Activated CD8-positive, alpha-beta memory T cell treated with anti-CD3 and anti-CD28 coated beads, Interleukin-2, amount 10 ng/mL, durations not matched to agents 7 days and 5 days (primary cell): Measurements from ENCODE around the gene GAS7. TPM values are rescaled to one million over a fixed set of nuclear protein-coding genes. Genes with fewer than 3 reads are reported as not detected.

Experiments
- ATAC-seq: fragments of 150-1000 bp; cut with Tn5 transposase; one replicate; pipeline ENCODE4 v1.10.0; 2021; ENCODE audit warnings: moderate library complexity
- CTCF ChIA-PET: fragments of 350-600 bp; sonication (Branson Sonifier 250); formaldehyde crosslinking; loops from one replicate; lab custom pipeline; 2021; ENCODE audit warnings: antibody characterized with exemption; lab: Charles Lee
- DNase-seq: peaks from one replicate; pipeline ENCODE4 v3.0.0-alpha.2; 2020
- H3K27ac Mint-ChIP-seq: one replicate; pipeline ENCODE4 v1.8.0; 2021; ENCODE audit warnings: mild to moderate bottlenecking, mixed read lengths
- H3K27me3 Mint-ChIP-seq: one replicate; pipeline ENCODE4 v1.8.0; 2021; ENCODE audit warnings: mixed read lengths
- H3K36me3 Mint-ChIP-seq: one replicate; pipeline ENCODE4 v1.8.0; 2021; ENCODE audit warnings: mild to moderate bottlenecking, mixed read lengths
- H3K4me1 Mint-ChIP-seq: one replicate; pipeline ENCODE4 v1.8.0; 2021; ENCODE audit warnings: mixed read lengths
- H3K4me3 Mint-ChIP-seq: one replicate; pipeline ENCODE4 v1.8.0; 2021; ENCODE audit warnings: mild to moderate bottlenecking, moderate library complexity, mixed read lengths
- H3K9me3 Mint-ChIP-seq: one replicate; pipeline ENCODE4 v1.8.0; 2022; ENCODE audit warnings: low read depth, mixed read lengths
- total RNA-seq, 2 experiments: library from RNA; stranded (reverse); gene quantifications; one replicate each; pipeline ENCODE4 v1.2.3, GENCODE V29; 2021

The GAS7 gene
- total RNA-seq, 2 experiments from 2014 or later, result 0.53 to 2.1 TPM

DNA sequence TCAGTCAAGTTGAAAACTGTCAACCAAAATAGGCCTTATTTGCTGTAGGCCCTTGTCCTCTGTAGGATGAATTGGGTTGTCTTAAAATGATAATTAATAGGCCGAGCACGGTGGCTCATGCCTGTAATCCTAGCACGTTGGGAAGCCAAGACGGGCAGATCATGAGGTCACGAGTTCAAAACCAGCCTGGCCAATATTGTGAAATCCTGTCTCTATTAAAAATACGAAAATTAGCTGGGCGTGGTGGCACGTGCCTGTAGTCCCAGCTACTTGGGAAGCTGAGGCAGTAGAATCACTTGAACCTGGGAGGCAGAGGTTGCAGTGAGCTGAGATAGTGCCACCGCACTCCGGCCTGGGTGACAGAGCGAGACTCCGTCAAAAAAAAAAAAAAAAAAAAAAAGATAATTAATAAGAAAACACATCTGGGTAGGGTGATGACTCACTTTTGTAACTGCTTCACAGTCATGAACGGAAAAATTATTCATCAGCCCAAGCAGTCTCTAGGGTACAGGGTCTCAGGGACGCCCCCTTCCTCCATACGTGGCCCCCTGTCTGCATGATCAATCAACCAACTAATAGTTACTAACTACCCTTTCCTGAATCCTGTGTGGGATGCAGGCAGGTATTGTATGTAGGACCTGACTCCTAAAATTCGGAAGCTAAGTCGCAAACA is 156.4 kb downstream of the GAS7 start:
- no peaks in the 10 kb centered on the region for H3K27me3 Mint-ChIP-seq
- no peak overlapping the region for H3K4me3 Mint-ChIP-seq
- H3K27ac Mint-ChIP-seq, result no peak overlapping the region
- no peak for ATAC-seq
- H3K4me1 Mint-ChIP-seq, result peaks cover 6% of the 10 kb centered on the region
- H3K36me3 Mint-ChIP-seq, result no peaks in the 10 kb centered on the region
- no peak for DNase-seq
- CTCF ChIA-PET, result no interaction called here
- no peaks in the 10 kb centered on the region for H3K9me3 Mint-ChIP-seq

DNA sequence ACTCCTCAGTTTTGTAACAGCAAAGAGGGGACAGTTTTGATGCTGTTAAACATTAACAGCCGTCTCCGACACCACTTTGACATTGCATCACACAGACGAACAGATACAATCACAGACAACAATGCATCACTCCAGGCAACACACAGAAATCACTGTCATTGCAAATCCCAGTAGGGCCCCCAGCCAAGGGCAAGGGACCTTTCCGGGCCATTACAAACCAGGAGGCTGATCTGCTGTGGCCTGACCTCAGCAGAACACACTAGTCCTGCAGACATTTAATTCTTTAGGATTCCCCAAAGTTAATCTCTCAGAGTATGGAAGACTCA is 157.2 kb downstream of the GAS7 start:
- Mint-ChIP-seq H3K27ac (no peak overlapping the region), H3K36me3 (no peaks in the 10 kb centered on the region), H3K27me3 (no peaks in the 10 kb centered on the region), H3K9me3 (no peaks in the 10 kb centered on the region), H3K4me3 (no peak overlapping the region), H3K4me1 (peaks cover 2% of the 10 kb centered on the region)
- no peak for DNase-seq
- CTCF ChIA-PET, result no interaction called here
- ATAC-seq, result no peak

DNA sequence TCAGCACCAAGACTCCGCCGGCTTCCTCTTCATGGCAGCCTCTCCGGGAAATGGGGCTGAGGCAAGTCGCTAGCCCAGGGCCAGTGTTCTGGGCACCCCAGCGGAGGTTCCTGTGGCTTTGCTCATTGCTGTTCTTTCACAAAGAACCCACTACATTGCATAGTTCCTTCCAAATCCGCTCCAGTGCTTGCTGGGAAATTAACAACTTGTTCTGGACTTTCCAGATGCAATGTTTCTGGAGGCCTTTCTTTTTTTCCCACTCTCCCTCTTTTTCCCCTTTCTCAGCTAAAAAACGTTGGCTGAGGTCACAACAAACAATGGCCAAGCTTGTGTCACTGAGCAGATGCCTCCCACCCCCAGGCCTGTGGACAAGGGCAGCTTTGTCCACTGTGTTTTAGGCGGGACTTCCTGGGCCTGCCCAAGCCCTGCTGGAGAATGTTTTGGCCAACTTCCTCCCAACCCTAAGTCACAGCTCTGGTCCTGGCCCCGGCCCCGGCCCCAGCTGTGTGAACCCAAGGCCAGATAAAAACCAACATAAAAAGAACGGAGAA is 161.8 kb downstream of the GAS7 start:
- no peak overlapping the region for H3K27ac Mint-ChIP-seq
- ATAC-seq (no peak), DNase-seq (no peak)
- H3K36me3 Mint-ChIP-seq, result no peaks in the 10 kb centered on the region
- H3K9me3 Mint-ChIP-seq, result no peaks in the 10 kb centered on the region
- no peaks in the 10 kb centered on the region for H3K4me1 Mint-ChIP-seq
- no peak overlapping the region for H3K4me3 Mint-ChIP-seq
- H3K27me3 Mint-ChIP-seq, result no peaks in the 10 kb centered on the region
- CTCF ChIA-PET, result no interaction called here

DNA sequence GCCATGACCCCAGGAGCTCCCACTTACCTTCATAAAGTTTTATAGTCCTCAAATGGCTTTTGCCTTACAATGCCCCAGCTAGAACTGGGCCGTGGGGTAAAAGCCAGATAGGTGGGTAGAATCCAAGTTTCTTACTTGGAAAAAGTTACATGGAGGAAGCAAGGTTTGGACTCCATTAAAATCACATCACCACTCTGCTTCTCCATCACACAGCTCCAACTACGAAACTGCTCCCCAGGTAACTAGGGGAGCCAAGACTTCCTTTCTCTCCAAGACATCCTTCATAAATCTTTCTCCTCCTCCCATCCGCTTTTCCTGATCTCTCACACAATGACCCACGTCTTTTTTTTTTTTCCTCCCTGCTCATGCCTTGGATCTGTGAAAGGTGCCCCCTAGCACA is 162.5 kb downstream of the GAS7 start:
- Mint-ChIP-seq H3K36me3 (no peaks in the 10 kb centered on the region), H3K27me3 (no peaks in the 10 kb centered on the region), H3K27ac (no peak overlapping the region), H3K9me3 (no peaks in the 10 kb centered on the region), H3K4me1 (no peaks in the 10 kb centered on the region), H3K4me3 (no peak overlapping the region)
- no peak for DNase-seq
- ATAC-seq, result no peak
- CTCF ChIA-PET, result no interaction called here

DNA sequence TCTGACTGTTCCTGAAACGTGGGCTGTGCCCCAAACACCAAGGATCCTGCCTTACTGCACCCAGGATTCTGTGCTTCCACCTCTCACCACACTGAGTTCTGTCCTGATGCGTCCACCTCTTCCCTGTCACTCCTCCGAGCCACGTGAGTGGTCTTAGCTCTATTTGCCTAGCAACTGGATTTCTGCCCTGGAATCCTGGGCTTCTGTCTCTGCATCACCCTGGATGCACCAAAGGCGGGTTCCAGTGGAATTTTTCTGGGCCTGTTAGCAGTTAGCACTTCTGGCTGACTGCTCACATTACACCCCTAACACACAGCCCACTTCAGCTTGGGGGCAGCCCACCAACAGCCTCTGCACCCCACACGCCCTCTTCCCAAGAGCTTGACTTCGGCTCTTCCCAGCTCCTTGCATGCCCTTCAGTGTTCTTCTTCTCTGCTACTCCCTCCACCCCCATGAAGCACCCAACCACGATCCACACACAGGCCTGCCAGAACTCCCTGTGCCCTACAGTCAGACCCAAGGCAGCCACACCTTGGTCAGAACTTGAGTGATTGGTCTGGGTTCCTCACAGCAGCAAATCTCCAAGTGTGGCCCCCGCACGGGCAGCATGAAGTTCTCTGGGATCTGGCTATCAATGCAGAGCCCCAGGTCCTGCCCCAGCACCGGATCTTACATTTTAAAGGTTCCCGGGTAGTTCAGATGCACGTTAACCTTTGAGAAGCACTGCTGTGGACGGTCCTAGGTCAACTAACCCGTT is 163.5 kb downstream of the GAS7 start:
- H3K9me3 Mint-ChIP-seq, result no peaks in the 10 kb centered on the region

DNA sequence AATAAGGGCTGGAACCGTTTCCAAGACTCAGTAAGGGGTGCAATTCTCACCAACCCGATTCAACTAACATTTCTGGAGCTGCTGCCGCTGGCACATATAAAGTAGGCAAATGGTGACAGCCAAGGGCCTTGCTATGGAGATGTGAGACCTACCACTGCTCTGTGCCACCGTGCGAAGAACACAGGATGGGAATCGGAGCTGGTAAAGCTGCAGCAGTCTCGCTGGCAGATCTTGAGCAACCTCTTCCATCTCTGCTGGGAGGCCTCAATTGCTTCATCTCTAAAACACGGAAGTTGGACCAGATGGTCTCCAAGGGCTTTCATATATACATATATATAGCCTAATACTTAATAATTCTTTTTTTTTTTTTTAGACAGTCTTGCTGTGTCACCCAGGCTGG is 164.4 kb downstream of the GAS7 start:
- CTCF ChIA-PET, result no interaction called here
- H3K27ac Mint-ChIP-seq, result no peak overlapping the region

More for the DNA sequence above, 163.5 kb downstream of the GAS7 start:
- Mint-ChIP-seq H3K27me3 (no peaks in the 10 kb centered on the region), H3K27ac (no peak overlapping the region), H3K4me1 (no peaks in the 10 kb centered on the region), H3K4me3 (no peak overlapping the region), H3K36me3 (no peaks in the 10 kb centered on the region)
- CTCF ChIA-PET, result no interaction called here
- no peak for ATAC-seq
- DNase-seq, result no peak

DNA sequence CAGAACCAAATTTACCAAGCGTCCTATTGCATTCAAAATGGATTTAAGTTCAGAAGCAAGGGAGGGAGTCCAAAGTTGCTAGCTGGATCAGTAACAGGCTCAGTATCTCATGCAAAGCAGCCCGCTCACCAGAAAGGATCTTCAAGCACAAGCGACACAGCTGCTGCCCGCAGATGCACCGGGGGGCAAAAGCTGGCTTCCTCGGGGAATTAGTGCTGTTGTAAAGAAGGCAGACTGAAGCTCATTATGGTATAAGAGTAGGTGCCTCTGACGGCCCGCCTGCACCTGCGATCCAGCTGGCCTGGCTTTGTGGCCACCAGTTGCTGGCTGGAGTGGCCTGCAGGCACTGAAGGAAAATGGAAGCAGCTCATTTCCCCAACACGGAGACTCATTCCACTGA is 165.0 kb downstream of the GAS7 start:
- no peak for ATAC-seq
- H3K4me1 Mint-ChIP-seq, result no peaks in the 10 kb centered on the region
- no peak for DNase-seq
- H3K36me3 Mint-ChIP-seq, result no peaks in the 10 kb centered on the region
- H3K27ac Mint-ChIP-seq, result no peak overlapping the region
- no peaks in the 10 kb centered on the region for H3K9me3 Mint-ChIP-seq
- no peak overlapping the region for H3K4me3 Mint-ChIP-seq
- CTCF ChIA-PET, result no interaction called here
- H3K27me3 Mint-ChIP-seq, result no peaks in the 10 kb centered on the region

More for the DNA sequence above, 164.4 kb downstream of the GAS7 start:
- ATAC-seq (no peak), DNase-seq (no peak)
- H3K4me3 Mint-ChIP-seq, result no peak overlapping the region
- no peaks in the 10 kb centered on the region for H3K4me1 Mint-ChIP-seq
- no peaks in the 10 kb centered on the region for H3K9me3 Mint-ChIP-seq
- H3K27me3 Mint-ChIP-seq, result no peaks in the 10 kb centered on the region
- no peaks in the 10 kb centered on the region for H3K36me3 Mint-ChIP-seq

DNA sequence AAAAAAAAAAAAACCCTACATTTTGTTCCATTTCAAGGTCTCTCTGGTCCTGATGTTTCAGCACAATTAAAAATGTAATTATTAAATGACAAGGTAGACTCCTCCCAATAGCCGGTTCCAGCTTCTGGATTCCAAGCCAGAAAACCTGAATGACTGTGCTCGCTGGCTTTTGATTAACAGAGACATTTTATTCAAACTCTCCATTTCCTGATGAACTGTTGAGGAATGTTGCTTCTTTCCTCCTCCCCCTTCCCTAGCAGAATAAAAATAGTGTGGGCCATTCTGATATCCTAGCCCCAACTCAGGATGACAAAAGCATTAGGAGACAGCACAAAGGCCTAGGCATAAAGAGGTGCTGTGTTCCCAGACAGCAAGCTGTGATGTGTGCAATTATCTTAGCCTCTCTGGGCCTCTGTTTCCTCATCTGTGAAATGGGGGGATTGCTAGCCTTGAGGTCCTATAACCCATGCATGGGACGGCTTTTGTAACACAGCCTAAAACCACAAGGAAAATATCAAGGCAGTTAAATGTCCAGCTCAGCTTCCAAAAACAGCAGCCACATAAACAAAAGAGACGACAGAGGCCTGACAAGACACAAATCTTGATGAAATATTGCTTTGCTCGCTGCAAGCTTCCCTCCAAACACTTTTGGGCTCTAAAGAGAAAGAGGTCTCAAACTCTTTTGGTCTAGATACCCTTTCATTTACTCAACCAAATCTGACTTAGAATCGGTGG is 166.1 kb downstream of the GAS7 start:
- Mint-ChIP-seq H3K27ac (no peak overlapping the region), H3K9me3 (no peaks in the 10 kb centered on the region), H3K36me3 (no peaks in the 10 kb centered on the region), H3K27me3 (no peaks in the 10 kb centered on the region), H3K4me3 (no peak overlapping the region), H3K4me1 (no peaks in the 10 kb centered on the region)
- CTCF ChIA-PET, result no interaction called here
- ATAC-seq (no peak), DNase-seq (no peak)

DNA sequence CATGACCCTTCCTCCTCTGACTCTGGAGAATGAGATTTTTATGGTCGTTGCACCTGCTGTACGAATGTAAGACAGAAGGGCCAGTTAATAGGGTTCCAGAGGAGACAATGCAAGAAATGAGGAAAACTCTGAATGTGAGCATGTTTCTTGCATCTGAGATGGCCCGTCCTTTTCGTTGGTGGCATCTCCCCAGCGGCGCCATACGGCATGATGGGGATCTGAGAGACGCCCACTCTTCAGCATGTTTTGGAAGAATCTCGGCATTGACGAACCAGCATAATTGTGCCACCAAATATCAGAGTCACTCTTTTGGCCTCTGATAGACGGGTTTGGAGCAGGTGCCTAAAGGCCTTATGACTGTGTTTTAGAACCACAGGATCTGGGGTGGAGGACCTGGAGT is 166.8 kb downstream of the GAS7 start:
- no peaks in the 10 kb centered on the region for H3K9me3 Mint-ChIP-seq
- no peaks in the 10 kb centered on the region for H3K27me3 Mint-ChIP-seq
- ATAC-seq, result no peak
- H3K4me3 Mint-ChIP-seq, result no peak overlapping the region
- DNase-seq, result no peak
- no peak overlapping the region for H3K27ac Mint-ChIP-seq
- no peaks in the 10 kb centered on the region for H3K36me3 Mint-ChIP-seq
- H3K4me1 Mint-ChIP-seq, result no peaks in the 10 kb centered on the region
- CTCF ChIA-PET, result no interaction called here

DNA sequence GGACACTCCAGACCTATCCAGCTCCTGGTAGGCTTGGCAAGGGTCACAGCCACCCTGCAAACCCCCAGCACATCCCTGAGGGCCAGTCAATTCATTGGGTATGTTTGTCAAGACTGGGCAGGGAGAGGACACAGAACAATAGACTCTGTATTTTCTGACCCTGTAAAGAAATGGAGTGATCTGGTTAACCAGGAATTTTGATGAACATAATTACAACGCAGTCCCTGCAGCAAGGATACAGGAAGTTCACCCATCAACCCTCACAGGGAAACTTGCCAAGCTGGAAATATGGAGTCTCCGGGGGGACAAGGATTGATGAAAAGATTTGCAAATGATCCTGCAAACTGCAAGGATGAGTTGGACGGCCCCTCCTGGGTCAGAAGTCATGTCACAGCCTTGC is 167.3 kb downstream of the GAS7 start:
- CTCF ChIA-PET, result no interaction called here
- no peak for DNase-seq
- no peak for ATAC-seq
- Mint-ChIP-seq H3K4me3 (no peak overlapping the region), H3K9me3 (no peaks in the 10 kb centered on the region), H3K27me3 (no peaks in the 10 kb centered on the region), H3K27ac (no peak overlapping the region), H3K36me3 (no peaks in the 10 kb centered on the region), H3K4me1 (no peaks in the 10 kb centered on the region)

DNA sequence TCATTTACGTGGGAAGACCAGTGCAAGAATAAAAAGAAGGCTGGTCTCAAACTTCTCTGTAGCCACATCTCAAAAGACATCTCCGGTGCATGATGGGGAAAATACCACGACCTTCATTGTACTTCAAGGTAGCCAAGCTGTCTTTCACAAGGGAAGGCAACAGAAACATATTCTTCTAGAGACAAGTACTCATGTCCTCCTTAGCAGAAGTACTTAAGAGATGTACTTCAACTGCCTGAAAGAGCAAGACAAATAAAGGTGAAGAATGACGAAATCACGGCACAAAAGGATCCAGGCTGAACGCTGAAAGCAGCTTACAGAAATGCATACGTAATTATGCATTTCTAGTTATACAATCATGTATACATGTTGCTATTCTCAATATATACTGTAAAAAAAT is 169.3 kb downstream of the GAS7 start:
- no peaks in the 10 kb centered on the region for H3K36me3 Mint-ChIP-seq
- H3K27ac Mint-ChIP-seq, result no peak overlapping the region
- no peaks in the 10 kb centered on the region for H3K4me1 Mint-ChIP-seq
- no peak for DNase-seq
- ATAC-seq, result no peak
- CTCF ChIA-PET, result no interaction called here
- no peaks in the 10 kb centered on the region for H3K27me3 Mint-ChIP-seq
- H3K9me3 Mint-ChIP-seq, result no peaks in the 10 kb centered on the region
- H3K4me3 Mint-ChIP-seq, result no peak overlapping the region

DNA sequence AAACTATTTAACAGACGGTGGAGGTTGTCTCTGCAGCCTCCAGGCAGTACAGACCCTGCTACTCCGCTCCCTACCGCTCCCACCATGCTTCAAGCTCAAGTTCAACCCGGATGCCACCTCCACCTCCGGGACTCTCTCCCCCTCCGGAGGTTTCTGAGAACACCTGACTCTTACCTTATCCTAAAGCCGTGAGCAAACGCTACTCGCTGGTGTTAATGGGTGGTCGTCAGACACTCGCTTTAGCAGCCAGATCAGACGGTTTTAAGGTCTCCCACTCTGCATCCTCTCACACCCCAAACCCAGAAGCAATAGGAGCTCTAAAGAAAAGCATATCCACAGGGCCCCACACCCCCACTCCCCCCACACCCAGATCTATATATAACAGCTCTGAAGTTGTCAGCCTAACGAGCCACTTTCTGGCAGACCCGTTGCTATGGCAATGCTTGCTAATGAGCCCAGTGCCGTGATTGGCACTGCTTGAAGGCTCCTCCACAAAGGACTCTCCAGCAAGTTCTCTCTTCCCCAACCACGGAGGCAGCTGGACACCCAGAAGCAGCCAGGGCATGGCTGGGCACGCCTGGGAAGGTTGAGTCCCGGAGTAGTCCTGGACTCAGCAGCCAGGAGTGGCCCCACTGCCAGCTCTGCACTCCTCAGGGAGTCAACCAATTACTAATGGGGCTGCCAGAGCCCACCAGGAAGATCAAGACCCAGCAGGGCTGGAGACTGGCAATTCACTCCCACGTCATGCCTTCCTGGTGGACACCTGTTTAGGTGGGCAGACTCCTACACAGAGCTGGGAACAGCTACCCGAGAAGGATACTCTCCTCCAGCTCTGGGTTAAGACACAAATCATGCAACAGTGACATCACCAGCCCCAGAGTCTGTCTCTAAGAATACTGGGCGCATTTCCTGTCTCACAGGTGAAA is 172.2 kb downstream of the GAS7 start:
- Mint-ChIP-seq H3K27ac (no peak overlapping the region), H3K27me3 (no peaks in the 10 kb centered on the region)

DNA sequence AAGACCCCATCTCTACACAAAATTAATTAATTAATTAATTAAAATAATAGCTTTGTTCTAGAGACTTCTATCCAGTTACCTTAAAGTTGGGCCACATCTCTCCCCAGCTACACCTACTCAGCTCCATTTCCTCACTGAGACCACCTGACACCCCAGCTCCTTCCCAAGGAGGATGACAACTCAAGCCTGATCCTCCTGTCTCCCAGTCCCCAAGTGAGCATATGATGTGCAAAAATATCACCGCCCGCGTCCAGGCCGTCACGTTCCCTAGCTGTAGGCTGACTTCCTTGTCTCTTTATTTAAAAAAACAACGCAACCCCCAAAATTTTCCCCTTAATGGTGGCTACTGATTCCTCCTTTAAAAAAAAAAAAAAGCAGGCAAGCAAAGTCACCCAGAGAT is 173.2 kb downstream of the GAS7 start:
- Mint-ChIP-seq H3K4me1 (no peaks in the 10 kb centered on the region), H3K27me3 (no peaks in the 10 kb centered on the region), H3K27ac (no peak overlapping the region), H3K9me3 (no peaks in the 10 kb centered on the region), H3K36me3 (no peaks in the 10 kb centered on the region), H3K4me3 (no peak overlapping the region)
- DNase-seq (no peak), ATAC-seq (no peak)
- CTCF ChIA-PET, result interaction anchor here (1.1 kb wide), 1 partner anchor 202 kb away, joined by 4 read pairs; no protein-coding TSS in a partner anchor

More for the DNA sequence above, 172.2 kb downstream of the GAS7 start:
- no peaks in the 10 kb centered on the region for H3K4me1 Mint-ChIP-seq
- DNase-seq, result no peak
- H3K4me3 Mint-ChIP-seq, result no peak overlapping the region
- H3K9me3 Mint-ChIP-seq, result no peaks in the 10 kb centered on the region
- CTCF ChIA-PET, result interaction anchor here (1.1 kb wide), 1 partner anchor 201 kb away, joined by 4 read pairs; no protein-coding TSS in a partner anchor
- ATAC-seq, result no peak
- no peaks in the 10 kb centered on the region for H3K36me3 Mint-ChIP-seq
